ENCODE results near the gene PEPD. TPM values are rescaled to one million over a fixed set of nuclear protein-coding genes. Genes with fewer than 3 reads are reported as not detected.

Gene PEPD
- total and polyA plus RNA-seq, 2 of the 4 experiments (the other 2 are of a cell fraction): 36.7 to 88.4 TPM

GRCh38 chr19:33413426-33413725, 108.2 kb downstream of the PEPD start:
- no peaks in the 10 kb centered on the region; the same call in 1 of the 2 replicates for H3K4me1 ChIP-seq (ENCODE audit: control insufficient read depth, insufficient read depth, low read length)
- H3K36me3 ChIP-seq (ENCODE audit: control insufficient read depth, insufficient read depth, low read length): no peaks in the 10 kb centered on the region
- no peak overlapping the region for H3K18ac ChIP-seq (ENCODE audit: low read depth, low read length)
- no peak overlapping the region for H2BK5ac ChIP-seq (ENCODE audit: low read depth, low read length, poor library complexity, severe bottlenecking)
- H3K27ac ChIP-seq (ENCODE audit: insufficient read depth, low read length): no peak overlapping the region
- no peak overlapping the region for H2AFZ ChIP-seq (replicated peaks; ENCODE audit: low read length, poor library complexity)
- H2BK120ac ChIP-seq (ENCODE audit: low read depth, low read length): no peak overlapping the region
- H4K8ac ChIP-seq (ENCODE audit: low read depth in 2 of 2, low read length in 2 of 2): no peak overlapping the region
- dilution Hi-C loops (cut with HindIII; ENCODE audit: low sequenced_read_pairs, unreplicated experiment): no loop called here
- H3K4me2 ChIP-seq (ENCODE audit: low read depth, low read length): no peak overlapping the region
- TF ChIP-seq CTCF (conservative IDR thresholded peaks at IDR 0.05; ENCODE audit: low read depth, low read length) (no peak), POLR2A (IDR thresholded peaks at IDR 0.05; ENCODE audit: low read depth, low read length) (no peak), BHLHE40 (IDR thresholded peaks at IDR 0.05; ENCODE audit: low read depth, low read length) (no peak), NFE2L2 (IDR thresholded peaks at IDR 0.05; ENCODE audit: low read depth, low read length) (no peak), FOS (IDR thresholded peaks at IDR 0.05; ENCODE audit: low read depth, low read length) (no peak), MXI1 (IDR thresholded peaks at IDR 0.05; ENCODE audit: borderline replicate concordance, low read depth, low read length) (no peak), SMC3 (IDR thresholded peaks at IDR 0.05; ENCODE audit: low read depth, low read length) (no peak), MAFK (IDR thresholded peaks at IDR 0.05; ENCODE audit: low read depth, low read length) (no peak), RCOR1 (IDR thresholded peaks at IDR 0.05; ENCODE audit: insufficient replicate concordance, low read length) (no peak), ELK1 (IDR thresholded peaks at IDR 0.05; ENCODE audit: borderline replicate concordance, low read depth, low read length) (no peak), MAZ (IDR thresholded peaks at IDR 0.05; ENCODE audit: borderline replicate concordance, low read depth, low read length) (no peak), CEBPB (IDR thresholded peaks at IDR 0.05; ENCODE audit: low read depth, low read length) (no peak), RFX5 (IDR thresholded peaks at IDR 0.05; ENCODE audit: low read depth, low read length) (no peak), USF2 (IDR thresholded peaks at IDR 0.05; ENCODE audit: low read depth, low read length) (no peak), CHD1 (IDR thresholded peaks at IDR 0.05; ENCODE audit: low read depth, low read length) (no peak), RAD21 (IDR thresholded peaks at IDR 0.05; ENCODE audit: low read length) (no peak)
- no peak overlapping the region for H2BK15ac ChIP-seq (ENCODE audit: low read depth, low read length)
- in situ Hi-C loops (cut with MboI; ENCODE audit: low sequenced_read_pairs): no loop called here
- no peaks in the 10 kb centered on the region for H4K20me1 ChIP-seq (ENCODE audit: insufficient read depth, low read length)
- no peaks in the 10 kb centered on the region for H3K27me3 ChIP-seq (ENCODE audit: control insufficient read depth, insufficient read depth, low read length)
- H3K79me1 ChIP-seq (ENCODE audit: low read depth in 1 of 2, low read length in 2 of 2): no peaks in the 10 kb centered on the region
- no peak overlapping the region for H2AK5ac ChIP-seq (ENCODE audit: low read depth, low read length)
- H3K4me3 ChIP-seq (ENCODE audit: insufficient read depth, low read depth, low read length): no peak overlapping the region
- intact Hi-C loops (cut with micrococcal nuclease): no loop called here
- no peak overlapping the region for H4K91ac ChIP-seq (ENCODE audit: insufficient read depth, low read depth, low read length)
- no peak overlapping the region for H3K56ac ChIP-seq (ENCODE audit: extremely low read depth, insufficient read depth, low read length)
- no TSS peak for BruUV-seq (replicated peaks)
- WGBS, 2 experiments (ENCODE audit: extremely low coverage in 2 of 2, insufficient read length in 1 of 2): no CpG with 5 or more reads among the region's 13 CpGs
- POLR2A ChIA-PET (ENCODE audit: unreplicated experiment): no interaction called here
- no peaks in the 10 kb centered on the region for H3K9me1 ChIP-seq (ENCODE audit: insufficient read depth, low read length)
- CTCF ChIA-PET: no interaction called here
- H3K9me3 ChIP-seq (ENCODE audit: control insufficient read depth, insufficient read depth, low read length): no peaks in the 10 kb centered on the region
- DNase-seq: no peak
- no peak overlapping the region for H2BK20ac ChIP-seq (ENCODE audit: low read depth, low read length)
- H3K23ac ChIP-seq (ENCODE audit: low read depth, low read length): no peak overlapping the region
- ATAC-seq (ENCODE audit: low read depth): no peak
- H2AK9ac ChIP-seq (replicated peaks; ENCODE audit: low read depth, low read length, poor library complexity): no peak overlapping the region
- no peak overlapping the region for H3K4ac ChIP-seq (ENCODE audit: low read depth, low read length)
- no peak overlapping the region for H3K14ac ChIP-seq (replicated peaks; ENCODE audit: low read depth, low read length)
- H3K9ac ChIP-seq (ENCODE audit: low read depth, low read length): no peak overlapping the region
- no peak overlapping the region for H4K5ac ChIP-seq (ENCODE audit: low read depth, low read length)
